Iris pigment epithelial cell (primary cell): Measurements from ENCODE around the gene HLA-DQB1.
"Not testable (repeated sequence)": the region's sequence is repeated elsewhere in the genome, so short reads cannot be mapped to it uniquely, and the experiment has no call there.

ENCODE experiments used
- DNase-seq: peaks from one replicate; pipeline ENCODE4 v3.0.0-alpha.2; 2011; ENCODE audit warnings: low read depth

Gene HLA-DQB1

DNA sequence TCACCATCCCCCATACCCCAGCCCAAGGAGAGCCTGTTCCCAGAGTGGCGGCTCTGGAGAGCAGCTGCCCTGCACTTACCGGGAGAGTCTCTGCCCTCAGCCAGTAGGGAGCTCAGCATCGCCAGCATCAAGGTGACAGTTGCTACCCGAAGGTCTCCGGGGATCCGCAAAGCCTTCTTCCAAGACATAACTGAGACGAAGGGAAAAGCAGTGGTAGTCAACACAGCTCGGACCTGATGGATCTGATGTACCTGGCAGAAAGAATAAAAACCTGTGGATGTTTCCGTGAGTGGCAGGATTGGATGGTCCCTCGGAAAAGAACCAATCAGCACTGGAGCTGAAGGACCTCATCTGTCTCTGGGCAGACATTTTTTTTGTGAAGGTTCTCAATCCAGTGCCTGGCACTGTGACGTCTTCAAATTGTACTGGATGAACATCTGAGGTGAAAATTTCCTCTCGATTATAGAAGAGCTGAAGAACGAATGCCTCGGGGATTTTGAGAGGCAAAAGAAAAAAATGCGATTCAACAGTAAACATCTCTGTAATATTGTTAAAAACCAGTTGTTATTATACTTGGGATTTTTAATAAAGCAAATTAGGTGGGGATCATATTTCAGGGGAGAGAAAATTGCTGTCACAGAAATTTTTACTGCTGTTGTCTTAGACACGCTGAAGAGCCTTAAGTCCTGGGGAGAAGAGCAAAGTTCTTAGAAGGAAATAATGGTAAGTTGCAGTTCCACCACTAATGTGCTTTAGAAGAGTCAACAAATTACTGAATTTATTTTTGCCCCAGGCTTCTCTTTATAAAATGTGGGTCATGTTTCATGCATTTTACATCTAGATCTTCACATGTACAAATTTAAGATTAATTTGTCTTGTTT is at the start of gene HLA-DQB1:
Gene HLA-DQB1, minus strand, starts transcription at position 238 of the 881 bp plus-strand sequence. Its CDS starts 50 bp downstream, at position 188.
- peak; percentile 11 for DNase-seq

DNA sequence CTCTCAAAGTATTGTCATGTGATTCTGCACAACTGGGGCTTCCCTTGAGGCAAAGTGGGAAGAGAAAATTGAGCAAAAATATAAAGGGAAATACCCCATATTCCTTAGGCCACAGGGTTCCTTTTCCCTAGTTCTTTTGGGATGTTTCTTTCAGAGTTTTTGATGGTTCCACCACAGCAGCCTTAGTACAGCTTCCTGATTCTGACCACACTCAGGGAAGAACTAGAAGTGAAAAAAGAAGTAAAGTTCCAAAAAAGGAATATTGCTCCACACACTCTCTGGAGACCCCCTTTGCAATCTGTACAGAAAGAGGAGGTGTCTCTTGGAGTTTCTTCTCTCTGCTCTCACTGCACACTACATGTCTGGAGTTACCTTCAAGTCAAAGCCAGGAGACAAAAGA is 46.8 kb upstream of the HLA-DQB1 start:
- no peak for DNase-seq

DNA sequence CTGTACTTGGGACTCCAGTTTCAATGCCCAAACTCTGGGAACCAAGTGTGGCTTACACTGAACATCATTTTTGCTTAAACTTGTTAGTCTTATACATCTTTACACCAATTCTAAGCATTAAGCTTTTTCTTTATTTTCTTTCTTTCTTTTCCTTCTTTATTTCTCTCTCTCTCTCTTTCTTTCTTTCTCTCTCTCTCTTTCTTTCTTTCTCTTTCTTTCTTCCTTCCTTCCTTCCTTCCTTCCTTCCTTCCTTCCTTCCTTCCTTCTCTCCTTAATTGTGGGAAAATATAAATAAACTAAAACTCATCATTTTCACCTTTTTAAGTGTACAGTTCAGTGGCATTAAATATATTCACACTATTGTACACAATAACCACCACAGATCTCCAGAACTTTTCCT is 43.2 kb upstream of the HLA-DQB1 start:
- no peak for DNase-seq

DNA sequence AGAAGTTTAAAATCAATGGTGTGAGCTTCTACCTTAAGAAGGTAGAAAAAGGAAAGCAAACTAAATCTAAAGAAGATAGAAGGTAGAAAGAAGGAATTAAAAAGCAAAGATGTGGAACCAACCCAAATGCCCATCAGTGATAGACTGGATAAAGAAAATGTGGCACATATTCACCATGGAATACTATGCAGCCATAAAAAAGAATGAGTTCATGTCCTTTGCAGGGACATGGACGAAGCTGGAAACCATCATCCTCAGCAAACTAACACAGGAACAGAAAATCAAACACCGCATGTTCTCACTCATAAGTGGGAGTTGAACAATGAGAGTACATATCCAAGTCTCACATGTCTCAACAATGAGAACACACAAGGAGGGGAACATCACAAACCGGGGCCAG is 38.7 kb upstream of the HLA-DQB1 start:
- DNase-seq = not testable (repeated sequence)

DNA sequence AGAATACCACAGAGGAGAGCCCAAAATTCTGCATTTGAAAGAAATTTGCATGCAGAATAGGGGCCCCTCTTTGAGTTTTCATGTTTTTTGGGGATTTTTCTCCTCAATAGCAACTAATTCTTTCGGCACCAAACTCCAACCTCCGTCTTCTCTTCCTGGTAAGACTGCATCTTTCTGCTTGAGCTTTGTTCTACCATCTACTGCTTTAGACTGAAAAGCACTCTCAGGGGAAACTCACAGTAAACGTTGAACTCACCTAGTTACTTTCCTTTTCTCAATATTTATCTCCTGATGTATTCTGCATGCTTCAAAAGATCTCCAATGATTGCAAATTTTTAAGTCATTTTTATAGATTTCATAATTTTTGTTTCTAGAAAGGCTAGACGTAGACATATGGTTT is 36.9 kb upstream of the HLA-DQB1 start:
- DNase-seq = no peak

DNA sequence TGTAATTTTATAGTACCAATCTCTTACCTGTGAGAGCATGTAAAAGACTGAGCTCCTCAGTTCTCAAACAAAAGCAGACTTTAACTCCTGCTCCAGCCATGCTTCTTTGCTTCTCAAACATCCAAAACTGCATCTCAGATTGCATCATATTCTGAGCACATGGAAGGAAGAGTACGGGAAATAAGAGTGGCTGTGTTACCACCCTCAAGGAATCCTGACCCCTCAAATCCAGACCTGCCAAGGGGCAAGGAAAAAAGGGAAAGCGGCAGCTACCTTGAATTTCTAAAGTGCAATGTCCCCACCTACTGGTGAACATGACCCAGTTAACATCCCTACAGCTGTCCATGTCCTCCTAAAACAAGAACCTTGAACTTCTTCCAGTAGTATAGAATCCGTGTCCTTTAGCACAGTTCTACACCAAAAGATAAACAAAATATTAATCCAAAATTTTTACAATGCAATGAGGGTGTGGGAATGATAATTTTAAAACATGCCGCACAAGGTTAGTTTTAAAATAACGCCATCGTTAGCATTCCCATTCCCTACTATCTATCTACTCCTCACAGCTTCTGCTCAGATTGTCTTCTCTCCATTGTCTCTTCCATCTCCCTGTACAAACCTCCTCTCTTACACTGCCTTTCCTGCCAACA is 34.1 kb upstream of the HLA-DQB1 start:
- DNase-seq = peak; percentile 59

DNA sequence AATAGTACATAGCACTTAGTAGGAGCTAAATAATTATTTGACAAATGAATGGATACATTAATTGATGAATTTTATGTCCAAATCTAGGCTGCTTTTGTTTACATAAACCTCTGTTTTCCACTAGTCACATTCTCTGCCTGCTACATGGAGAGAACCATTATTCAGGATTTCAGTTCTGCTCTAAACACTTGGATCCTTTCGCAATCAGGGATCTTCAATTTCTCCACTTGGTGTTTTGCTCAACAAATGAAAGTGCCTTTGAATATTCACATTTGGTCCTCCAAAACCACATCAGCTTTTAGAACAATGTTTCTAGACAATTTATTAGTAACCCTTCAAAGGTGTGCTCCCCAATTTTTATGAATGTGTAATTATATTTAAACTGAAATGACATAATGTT is 30.6 kb upstream of the HLA-DQB1 start:
- no peak for DNase-seq

DNA sequence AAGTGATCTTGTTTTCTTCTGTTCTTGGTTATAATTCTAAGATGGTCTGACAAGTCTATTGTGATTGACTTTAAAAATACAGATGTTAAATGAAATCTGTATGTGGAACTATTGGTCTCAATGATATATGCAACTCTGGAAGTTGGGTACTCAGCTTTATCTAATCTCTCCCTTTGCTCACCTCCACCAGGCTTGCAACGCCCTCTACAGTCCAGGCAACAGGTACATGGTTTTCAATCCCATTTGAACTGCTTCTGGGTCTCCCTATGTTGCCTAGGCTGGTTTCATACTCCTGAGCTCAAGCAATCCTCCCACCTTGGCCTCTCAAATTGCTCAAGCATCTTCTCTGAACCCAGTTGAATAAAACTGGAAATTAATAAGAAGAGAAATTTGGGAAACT is 25.6 kb upstream of the HLA-DQB1 start:
- DNase-seq = no peak

DNA sequence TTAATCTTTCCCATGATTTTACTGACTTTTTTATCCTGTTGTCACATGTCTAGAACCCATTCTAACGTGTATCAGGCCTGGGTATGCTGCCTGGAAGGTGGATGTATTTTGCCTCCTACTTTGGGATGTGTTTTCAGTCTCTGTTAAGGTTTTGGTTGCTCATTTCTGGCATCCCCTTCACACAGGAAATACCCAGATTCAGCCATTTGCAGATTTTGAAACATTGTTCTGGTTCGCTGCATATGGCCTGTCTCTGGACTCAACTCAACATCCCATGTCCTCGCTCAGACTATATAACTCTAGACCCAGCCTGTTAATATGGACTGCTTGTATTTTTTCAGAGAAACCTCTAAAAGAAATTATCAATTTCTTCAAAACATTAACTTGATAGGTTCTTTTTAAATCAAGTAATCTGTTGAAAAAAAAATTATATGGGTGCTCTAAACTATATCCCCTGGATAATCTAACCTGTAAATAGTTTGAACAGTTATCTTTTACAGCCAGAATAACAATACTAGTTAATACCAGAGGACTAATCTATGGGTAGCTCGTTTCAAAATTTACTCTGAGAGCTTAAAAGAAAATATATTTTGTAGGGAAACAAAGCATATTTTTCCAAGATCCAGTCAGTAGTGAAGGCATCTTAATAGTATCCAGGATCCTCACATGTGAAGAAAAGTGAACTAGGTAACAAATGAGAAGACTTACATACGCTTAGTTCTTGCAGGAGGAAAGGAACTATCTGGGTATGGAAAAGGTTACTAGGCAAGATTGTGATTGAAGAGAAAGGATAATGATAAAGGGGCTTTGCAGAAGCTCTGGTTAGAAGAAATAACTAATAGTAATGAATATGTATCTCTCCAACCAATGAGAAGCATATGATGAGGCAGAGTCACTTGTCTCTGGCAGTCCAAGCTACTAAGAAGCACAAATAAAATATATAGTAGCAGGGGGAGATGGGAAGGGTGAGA is 23.4 kb upstream of the HLA-DQB1 start:
- peak; percentile 43 for DNase-seq

DNA sequence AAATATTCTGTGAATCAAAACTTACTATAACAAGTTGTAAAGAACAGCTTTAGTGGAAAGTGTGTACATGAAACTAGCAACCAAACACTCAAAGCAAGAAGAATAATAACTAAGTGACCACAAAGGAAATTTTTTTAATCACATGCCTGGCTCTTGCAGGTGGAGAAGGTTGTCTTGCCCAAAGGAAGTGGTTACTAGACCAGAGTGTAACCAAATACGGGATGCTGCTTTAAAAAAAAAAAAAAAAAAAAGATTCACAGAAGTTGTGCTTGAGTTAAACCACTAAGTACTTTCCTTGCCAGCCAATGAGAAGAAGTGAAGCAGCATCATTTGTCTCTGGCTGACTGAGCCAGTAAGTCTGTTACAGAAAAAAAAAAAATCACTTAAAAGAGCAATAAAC is 19.1 kb upstream of the HLA-DQB1 start:
- peak; percentile 72 for DNase-seq

DNA sequence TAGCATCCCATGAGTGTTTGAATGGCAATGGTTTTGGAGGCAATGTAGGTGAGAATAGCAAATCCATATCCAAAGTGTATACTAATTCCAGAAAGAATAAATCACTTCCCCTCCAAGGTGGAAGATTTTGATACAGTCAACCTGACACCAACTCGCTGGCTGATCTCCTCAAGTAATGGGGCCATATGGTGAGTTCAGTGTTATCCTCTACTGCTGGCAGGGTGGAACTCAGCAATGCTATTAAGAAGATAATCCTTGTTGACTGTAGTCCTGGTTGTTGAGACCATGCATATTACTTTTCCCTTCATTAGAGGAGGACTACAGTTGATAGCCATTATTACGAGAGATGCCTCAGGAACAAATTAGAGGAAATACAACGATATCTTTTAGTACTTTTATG is 17.8 kb upstream of the HLA-DQB1 start:
- DNase-seq = no peak

DNA sequence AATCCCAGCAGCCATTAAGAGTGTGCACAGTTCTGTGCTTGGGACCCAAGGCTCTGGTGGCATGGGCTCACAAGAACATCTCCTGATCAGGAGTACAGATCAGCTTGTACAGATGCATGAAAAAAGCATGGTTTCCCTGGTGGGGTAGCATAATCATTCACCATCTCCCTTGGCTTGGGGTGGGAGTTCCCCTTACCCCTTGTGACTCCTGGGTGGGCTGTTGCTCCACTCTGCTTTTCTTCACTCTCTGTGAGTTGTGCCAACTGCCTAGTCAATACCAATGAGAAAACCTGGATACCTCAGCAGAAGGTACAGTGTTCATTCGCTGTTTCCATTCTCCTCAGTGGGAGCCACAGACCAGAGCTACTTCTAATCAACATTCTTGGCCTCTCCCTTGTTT is 13.6 kb upstream of the HLA-DQB1 start:
- DNase-seq = no peak

DNA sequence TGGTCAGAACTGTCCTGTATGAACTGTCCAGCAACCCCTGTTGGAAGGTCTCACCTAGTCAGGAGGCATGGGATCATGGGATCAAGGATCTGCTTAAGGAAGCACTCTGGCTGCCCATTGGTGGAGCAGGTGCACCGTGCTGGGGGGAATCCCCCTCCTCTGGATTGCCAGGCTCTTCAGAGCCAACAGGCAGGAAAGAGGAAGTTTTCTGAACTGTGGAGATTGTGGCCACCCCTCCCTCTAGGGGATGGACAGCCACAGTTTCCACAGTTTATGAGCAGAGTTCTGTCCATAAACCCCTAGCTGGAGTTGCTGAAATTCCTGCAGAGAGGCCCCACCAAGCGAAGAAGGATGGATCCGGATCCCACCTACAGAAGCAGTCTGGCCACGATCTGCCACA is 13.0 kb upstream of the HLA-DQB1 start:
- DNase-seq = no peak

DNA sequence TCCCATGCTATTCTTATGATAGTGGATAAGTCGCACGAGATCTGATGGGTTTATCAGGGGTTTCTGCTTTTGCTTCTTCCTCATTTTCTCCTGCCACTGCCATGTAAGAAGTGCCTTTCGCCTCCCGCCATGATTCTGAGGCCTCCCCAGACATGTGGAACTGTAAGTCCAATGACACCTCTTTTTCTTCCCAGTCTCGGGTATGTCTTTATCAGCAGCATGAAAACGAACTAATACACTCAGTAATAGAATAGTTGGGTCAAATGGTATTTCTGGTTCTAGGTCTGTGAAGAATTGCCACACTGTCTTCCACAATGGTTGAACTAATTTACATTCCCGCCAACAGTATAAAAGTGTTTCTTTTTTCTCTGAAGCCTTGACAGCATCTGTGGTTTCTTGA is 7.7 kb upstream of the HLA-DQB1 start:
- not testable (repeated sequence) for DNase-seq

DNA sequence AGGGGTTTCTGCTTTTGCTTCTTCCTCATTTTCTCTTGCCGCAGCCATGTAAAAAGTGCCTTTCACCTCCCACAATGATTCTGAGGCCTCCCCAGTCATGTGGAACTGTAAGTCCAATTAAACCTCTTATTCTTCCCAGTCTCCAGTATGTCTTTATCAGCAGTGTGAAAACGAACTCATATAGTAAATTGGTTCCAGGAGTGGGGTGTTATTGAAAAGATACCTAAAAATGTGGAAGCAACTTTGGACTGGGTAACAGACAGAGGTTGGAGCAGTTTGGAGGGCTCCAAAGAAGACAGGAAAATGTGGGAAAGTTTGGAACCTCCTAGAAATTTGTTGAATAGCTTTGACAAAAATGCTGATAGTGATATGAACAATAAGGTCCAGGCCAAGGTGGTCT is 5.5 kb upstream of the HLA-DQB1 start:
- DNase-seq = not testable (repeated sequence)

DNA sequence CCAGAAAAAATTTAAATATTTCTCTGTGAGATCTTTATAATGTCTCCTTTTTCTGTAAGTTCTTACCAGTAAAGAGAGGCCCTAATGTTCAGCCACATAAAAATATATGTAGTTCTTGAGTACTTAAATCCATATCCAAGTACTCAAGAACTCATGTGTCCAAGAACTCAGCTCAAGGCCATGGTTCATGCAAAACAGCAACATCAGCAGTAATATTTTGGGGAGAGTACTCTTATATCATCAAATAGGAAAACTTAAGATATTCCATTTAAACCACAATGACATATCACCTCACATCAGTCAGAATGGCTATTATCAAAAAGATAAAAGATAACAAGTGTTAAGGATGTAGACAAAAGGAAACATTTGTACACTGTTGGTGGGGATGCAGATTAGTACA is 3.4 kb upstream of the HLA-DQB1 start:
- DNase-seq = no peak

DNA sequence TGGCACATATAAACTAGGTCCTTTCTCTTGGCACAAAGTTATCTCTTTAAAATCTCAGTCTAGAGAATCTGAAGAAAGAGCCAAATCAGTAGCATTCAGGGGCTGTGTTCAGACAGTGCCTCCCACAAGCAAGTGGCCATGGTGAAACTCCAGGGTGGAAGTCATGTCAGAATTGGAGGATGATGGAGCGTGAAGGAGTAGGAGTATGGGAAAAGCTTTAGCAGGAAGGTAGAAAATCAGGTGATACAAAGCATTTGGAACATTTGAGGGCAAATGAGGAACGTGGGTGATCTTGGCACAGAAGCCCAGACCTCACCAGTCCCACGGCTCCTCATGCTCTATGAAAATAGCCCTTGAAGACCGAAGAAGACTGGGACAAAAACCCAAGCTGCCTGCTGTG is 2.8 kb upstream of the HLA-DQB1 start:
- no peak for DNase-seq

DNA sequence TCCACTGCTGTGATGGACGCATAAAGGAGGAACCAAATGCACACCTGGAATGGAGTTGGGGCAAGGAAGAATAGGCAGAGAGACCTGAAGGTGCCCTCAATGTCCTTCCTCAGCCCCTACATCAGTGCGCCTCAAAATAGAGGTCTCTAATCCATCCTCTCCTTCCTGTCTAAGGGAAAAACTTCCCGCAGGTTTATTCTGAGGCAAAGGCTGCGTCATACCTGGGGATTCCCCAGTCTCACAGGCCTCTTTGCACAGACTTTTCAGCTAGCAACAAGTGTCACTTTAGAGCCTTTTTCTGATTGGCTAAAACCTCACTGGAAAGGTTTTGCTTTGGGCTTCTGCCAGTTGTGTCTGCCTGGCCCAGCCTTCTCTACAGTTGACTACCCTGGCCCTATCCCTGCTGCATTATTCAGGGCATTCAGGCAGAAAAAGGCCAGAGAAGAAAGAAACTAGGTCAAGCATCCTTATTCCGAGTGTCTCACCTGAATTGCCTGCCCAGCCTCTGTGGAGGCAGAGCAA is 1.8 kb upstream of the HLA-DQB1 start:
- DNase-seq = peak; percentile 65

DNA sequence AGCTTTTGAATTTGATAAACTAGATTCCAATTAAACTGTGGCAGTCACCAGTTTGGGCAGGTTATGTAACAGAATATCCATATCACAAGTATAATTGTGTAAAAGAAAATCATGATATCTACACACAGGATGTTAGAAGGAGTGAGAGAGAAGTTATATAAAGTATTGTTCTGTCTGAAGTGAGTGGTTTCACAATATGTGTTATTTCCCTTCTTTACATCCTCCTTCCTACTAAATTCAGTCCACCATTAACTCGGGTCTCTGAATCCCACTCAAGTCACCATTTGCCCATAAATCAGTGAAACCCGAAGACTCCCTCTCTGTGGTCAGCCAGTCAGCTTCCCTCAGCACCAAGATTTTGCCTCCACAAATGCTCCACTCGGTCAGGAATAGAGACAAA is 796 bp downstream of the HLA-DQB1 start:
- no peak for DNase-seq

DNA sequence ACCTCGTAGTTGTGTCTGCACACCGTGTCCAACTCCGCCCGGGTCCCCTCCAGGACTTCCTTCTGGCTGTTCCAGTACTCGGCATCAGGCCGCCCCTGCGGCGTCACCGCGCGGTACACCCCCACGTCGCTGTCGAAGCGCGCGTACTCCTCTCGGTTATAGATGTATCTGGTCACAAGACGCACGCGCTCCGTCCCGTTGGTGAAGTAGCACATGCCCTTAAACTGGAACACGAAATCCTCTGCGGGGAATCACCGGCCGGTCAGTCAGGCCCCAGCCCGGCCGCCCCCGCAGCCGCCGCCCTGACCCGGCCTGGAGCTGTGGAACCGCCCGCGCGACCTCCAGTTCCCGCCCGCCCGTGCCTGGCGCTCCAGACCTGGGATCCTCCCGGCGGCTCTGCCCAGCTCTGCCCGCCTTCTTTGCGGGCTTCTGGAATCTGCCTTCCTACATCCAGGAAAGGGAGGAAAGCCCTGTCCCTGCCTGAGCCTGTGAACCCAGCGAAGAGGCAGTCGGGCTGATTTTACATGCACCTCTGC is 1.6 kb downstream of the HLA-DQB1 start:
- DNase-seq = no peak

DNA sequence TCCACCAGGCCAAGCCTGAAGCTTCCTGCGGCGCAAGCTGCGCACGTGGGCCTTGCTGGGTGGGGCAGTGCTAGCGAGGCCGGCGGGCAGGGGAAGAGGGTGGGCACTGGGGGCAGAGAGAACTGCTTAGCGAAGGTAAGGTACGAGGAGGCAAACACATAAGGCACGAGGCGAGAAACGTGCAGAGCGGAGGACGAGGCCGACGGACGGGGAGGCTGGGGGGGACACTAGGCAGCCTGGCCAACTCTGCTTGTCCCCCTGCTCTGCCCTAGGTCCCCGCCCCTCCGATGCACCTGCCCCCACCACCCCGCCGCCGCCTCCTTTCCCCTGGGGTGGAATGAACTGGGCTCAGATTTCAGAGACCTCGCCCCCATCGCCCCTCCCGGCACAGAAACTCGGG is 2.1 kb downstream of the HLA-DQB1 start:
- no peak for DNase-seq

DNA sequence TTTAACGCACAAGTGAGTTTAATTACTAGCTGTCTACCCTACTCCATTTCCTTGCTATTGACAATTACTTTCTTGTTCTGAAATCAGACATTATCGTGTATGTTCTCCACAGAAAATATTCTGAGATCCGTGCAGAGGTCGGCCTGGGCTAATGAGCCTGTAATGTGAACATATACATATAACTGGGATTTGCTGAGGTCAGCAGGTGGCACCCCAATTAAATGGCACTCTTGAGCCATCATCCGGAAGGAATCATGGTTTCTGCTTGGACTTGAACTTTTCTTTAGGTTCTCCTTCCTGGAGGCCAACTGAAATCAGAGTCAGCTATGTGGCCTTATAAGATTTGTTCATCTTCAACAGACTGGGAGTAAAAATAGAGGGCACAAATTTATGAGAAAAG is 3.6 kb downstream of the HLA-DQB1 start:
- no peak for DNase-seq
